GM19099 (cell line): Measurements from ENCODE around the gene ESRRG.

ENCODE experiments used
- POLR2A ChIP-seq: IDR thresholded peaks from 3 replicates; pipeline ENCODE4 v1.6.1; 2011; ENCODE audit warnings: low read depth; ENCODE audit not compliant: insufficient read length; ENCODE audit errors: extremely low read depth

The ESRRG gene

DNA sequence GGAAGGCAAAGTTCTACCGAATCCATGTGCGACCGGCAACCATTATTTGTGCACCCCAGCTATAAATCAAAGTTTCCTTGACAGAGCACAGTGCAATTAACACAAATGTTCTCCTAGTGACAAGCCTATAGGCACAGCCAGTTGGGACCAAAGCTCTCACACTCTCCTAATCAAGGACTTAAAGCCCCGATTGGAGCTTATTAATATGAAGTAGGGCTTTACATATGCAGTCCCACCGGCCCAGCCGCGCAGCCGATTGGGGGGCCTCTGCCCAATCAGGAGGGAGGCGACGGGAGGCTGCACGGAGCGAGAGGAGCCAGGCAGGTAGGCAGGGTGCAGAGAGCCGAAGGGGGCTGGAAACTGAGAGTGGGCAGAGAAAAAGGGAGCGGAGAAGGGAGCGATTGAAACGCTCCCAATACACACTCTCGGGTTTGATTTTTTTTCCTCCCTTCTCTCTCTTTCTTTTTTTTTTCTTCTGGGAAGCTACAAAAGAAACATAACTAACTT lies at the start of gene ESRRG:
ESRRG (minus strand) TSS at position 156 of the 507 bp plus-strand sequence; CDS start at position 26, 130 bp downstream.
- TF ChIP-seq POLR2A: no peak

DNA sequence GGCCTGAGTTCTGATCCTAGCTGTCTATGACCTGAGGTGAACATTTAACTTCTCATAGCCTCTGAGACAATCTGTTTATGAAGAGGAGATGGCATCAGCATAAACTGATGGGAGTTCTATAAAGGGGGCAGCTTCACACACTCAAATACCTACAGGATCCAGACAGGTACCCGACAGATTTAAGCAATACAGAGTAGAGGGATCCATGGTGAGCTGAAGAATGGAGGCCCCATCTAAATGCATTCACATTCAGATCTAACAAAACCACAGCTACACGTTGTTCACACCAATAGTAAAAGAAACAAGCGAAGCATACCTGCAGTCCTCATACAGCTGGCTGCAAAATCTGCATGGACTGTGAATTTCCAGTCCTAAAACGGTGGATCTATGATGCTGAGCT lies 48.7 kb upstream of the ESRRG start:
- TF ChIP-seq POLR2A: no peak

GRCh38 chr1:216766633-216767327 lies 43.6 kb upstream of the ESRRG start:
- no peak for TF ChIP-seq POLR2A

GRCh38 chr1:216765346-216766300 lies 42.4 kb upstream of the ESRRG start:
- no peak for TF ChIP-seq POLR2A

GRCh38 chr1:216758161-216758560 lies 34.9 kb upstream of the ESRRG start:
- no peak for TF ChIP-seq POLR2A

GRCh38 chr1:216757110-216757509 lies 33.9 kb upstream of the ESRRG start:
- no peak for TF ChIP-seq POLR2A

DNA sequence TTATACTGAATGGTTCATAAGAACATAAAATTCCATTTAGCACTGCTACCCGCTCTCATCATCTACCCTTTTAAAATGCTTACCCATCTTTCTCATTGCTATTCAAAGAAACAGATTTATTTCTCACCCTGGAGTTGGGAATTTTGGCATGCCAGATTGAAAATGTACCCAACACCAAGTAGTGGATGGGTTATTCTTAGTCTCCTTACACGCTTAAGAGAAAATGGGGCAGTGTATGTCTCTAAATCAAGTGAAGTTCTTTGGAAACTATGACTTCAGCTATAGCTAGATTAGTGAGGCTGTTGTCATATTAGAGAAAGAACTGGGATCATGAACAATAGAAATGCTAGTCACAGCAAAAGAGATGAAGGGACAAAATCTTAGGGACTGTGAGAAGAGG lies 27.7 kb upstream of the ESRRG start:
- TF ChIP-seq POLR2A: no peak

DNA sequence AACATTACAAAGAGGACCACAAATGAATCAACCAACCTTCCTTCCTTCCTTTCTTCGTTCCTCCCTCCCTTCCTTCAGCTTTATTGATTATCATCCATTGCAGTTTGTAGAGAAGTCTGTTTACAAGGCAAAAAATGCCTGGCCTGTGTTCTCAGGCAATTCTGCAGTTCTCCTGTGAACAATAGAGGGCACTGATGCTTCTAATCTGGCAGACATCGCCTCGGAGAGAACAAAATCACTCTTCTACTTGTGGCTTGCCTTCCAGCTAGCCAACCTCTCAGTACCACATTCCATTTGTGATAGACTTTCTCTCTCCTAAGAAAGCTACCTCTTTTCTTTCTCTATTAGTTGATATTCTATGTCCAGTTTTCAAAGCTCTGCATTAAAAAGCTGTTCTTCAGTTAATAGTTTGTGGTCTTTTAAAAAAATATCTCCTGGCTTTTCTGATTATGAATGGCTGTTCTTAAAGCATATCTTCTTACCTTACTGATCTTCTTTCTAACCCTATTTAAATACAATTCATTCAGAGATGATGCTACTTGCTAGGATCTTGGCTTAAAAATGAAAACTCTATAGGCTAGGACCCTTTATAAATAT lies 26.9 kb upstream of the ESRRG start:
- no peak for TF ChIP-seq POLR2A

DNA sequence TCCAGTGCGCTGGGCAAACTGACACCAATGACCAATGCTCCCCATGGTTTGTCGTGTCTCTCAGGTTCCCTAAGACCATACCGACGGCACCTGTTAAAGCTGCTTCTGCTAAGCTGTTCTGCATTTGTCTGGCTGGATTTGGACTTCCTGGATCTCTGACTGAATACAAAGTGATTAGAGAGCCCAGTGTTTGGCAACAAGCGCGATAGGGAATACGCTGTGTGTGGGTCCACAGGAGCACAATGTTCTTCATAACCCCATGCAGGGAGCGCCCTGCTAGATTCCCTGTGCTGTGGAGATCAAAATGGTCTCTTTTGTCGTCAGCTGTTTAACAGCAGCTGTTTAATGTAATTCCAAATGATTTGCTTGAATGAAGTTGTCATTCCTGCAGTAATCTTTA lies 26.0 kb upstream of the ESRRG start:
- TF ChIP-seq POLR2A: no peak

GRCh38 chr1:216742625-216743024 lies 19.4 kb upstream of the ESRRG start:
- TF ChIP-seq POLR2A: no peak

GRCh38 chr1:216740331-216740730 lies 17.1 kb upstream of the ESRRG start:
- no peak for TF ChIP-seq POLR2A

GRCh38 chr1:216739793-216740192 lies 16.6 kb upstream of the ESRRG start:
- no peak for TF ChIP-seq POLR2A

DNA sequence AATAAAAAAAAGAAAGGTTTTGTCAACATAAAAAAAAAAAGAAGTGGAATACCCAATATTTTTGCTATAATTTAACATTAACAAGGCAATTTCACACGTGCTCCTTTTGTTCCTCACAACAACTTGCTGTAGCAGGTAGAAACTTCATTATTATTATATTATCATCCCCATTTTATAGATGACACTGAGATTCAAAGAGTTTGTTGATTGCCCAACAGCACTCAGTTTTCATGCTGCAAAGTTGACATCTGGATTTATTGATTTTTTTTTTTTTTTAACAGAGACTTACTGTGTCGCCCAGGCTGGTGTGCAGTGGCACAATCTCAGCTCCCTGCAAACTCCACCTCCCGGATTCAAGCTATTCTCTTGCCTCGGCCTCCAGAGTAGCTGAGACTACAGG lies 8.9 kb upstream of the ESRRG start:
- TF ChIP-seq POLR2A: no peak

GRCh38 chr1:216731562-216731961 lies 8.3 kb upstream of the ESRRG start:
- TF ChIP-seq POLR2A: no peak

- TF ChIP-seq POLR2A: no peak
Observed at GRCh38 chr1:216726435-216726834, 3.2 kb upstream of the ESRRG start.

GRCh38 chr1:216722821-216723220 lies 408 bp downstream of the ESRRG start:
- no peak for TF ChIP-seq POLR2A

- no peak for TF ChIP-seq POLR2A
Observed at GRCh38 chr1:216721863-216722262, 1.4 kb downstream of the ESRRG start.
